OCI-LY3 (cell line): ENCODE measurements around the gene MED13.

Source experiments
- CTCF ChIP-seq: fragments of 200-600, 300-600 bp; sonication (generic); IDR thresholded peaks from 2 replicates; pipeline ENCODE4 v1.5.1; 2014; ENCODE audit warnings: antibody characterized with exemption, low read length, low read depth
- EZH2phosphoT487 ChIP-seq: fragments of 200-600 bp; shearing (Covaris generic); IDR thresholded peaks from 2 replicates; pipeline ENCODE4 v1.6.1; 2018; ENCODE audit warnings: antibody characterized with exemption, mixed run types, low read depth

- TF ChIP-seq CTCF = no peak
- TF ChIP-seq EZH2phosphoT487 = no peak
Observed at GRCh38 chr17:62080647-62081046, 15.6 kb upstream of the MED13 start.
